WTC11 (cell line): ENCODE results near the gene POMGNT1. TPM values are rescaled to one million over a fixed set of nuclear protein-coding genes. Genes with fewer than 3 reads are reported as not detected.

Source experiments
- ATAC-seq: fragments of 200-7000 bp; cut with Tn5 transposase; 2 replicates; pipeline ENCODE4 v1.10.0; 2021; ENCODE audit warnings: mild to moderate bottlenecking, moderate library complexity
- CTCF ChIA-PET: fragments of 300-600 bp; sonication (Branson Sonifier 250); formaldehyde crosslinking; loops from one replicate; lab custom pipeline; 2021; ENCODE audit warnings: antibody characterized with exemption; lab: Charles Lee
- POLR2A ChIA-PET: fragments of 350-600 bp; sonication (Branson Sonifier 250); formaldehyde crosslinking; loops from one replicate; lab custom pipeline; 2021; ENCODE audit warnings: antibody characterized with exemption; lab: Charles Lee
- DNase-seq: peaks from one replicate; pipeline ENCODE4 v3.0.0; 2021; ENCODE audit warnings: low spot score
- H3K27ac Mint-ChIP-seq: 2 replicates; pipeline ENCODE4 v1.8.0; 2021; ENCODE audit warnings: mixed read lengths
- H3K27me3 Mint-ChIP-seq: 2 replicates; pipeline ENCODE4 v1.8.0; 2021; ENCODE audit warnings: low read depth, mild to moderate bottlenecking, moderate library complexity, mixed read lengths
- H3K36me3 Mint-ChIP-seq: 2 replicates; pipeline ENCODE4 v1.8.0; 2021; ENCODE audit warnings: mixed read lengths
- H3K4me1 Mint-ChIP-seq: 2 replicates; pipeline ENCODE4 v1.8.0; 2022; ENCODE audit warnings: mixed read lengths
- H3K4me3 Mint-ChIP-seq: 2 replicates; pipeline ENCODE4 v1.8.0; 2021; ENCODE audit warnings: mild to moderate bottlenecking, moderate library complexity, mixed read lengths
- H3K9me3 Mint-ChIP-seq: 2 replicates; pipeline ENCODE4 v1.8.0; 2021; ENCODE audit warnings: mixed read lengths
- FOXP1 ChIP-seq: sonication (generic); formaldehyde crosslinking; IDR thresholded peaks from 2 replicates; pipeline ENCODE4 v1.8.0; 2022; ENCODE audit warnings: missing genetic modification reagents, mild to moderate bottlenecking, moderate library complexity, borderline replicate concordance
- JUN ChIP-seq: sonication (generic); formaldehyde crosslinking; IDR thresholded peaks from 2 replicates; pipeline ENCODE4 v1.8.0; 2023; ENCODE audit warnings: mild to moderate bottlenecking, missing genetic modification reagents
- MXD4 ChIP-seq: fragments of 250-450 bp; sonication (Bioruptor Pico); IDR thresholded peaks from 2 replicates; pipeline ENCODE4 v1.8.0; 2021; ENCODE audit warnings: mild to moderate bottlenecking, moderate library complexity, borderline replicate concordance
- NR1H2 ChIP-seq: sonication (generic); formaldehyde crosslinking; IDR thresholded peaks from 2 replicates; pipeline ENCODE4 v1.9.0; 2021; ENCODE audit warnings: mild to moderate bottlenecking, moderate library complexity, missing genetic modification reagents
- PRRX2 ChIP-seq: fragments of 250-450 bp; sonication (Bioruptor Pico); IDR thresholded peaks from 2 replicates; pipeline ENCODE4 v1.8.0; 2021; ENCODE audit warnings: mild to moderate bottlenecking
- SP1 ChIP-seq: sonication (generic); formaldehyde crosslinking; conservative IDR thresholded peaks from 2 replicates; pipeline ENCODE4 v1.8.1; 2022; ENCODE audit warnings: missing genetic modification reagents
- ZNF121 ChIP-seq: sonication (generic); formaldehyde crosslinking; IDR thresholded peaks from 2 replicates; pipeline ENCODE4 v1.8.0; 2023; ENCODE audit warnings: missing genetic modification reagents
- ZNF219 ChIP-seq: sonication (generic); formaldehyde crosslinking; IDR thresholded peaks from 2 replicates; pipeline ENCODE4 v1.8.0; 2023; ENCODE audit warnings: missing genetic modification reagents, mild to moderate bottlenecking, borderline replicate concordance
- ZNF423 ChIP-seq: fragments of 250-450 bp; sonication (Bioruptor Pico); IDR thresholded peaks from 2 replicates; pipeline ENCODE4 v2.1.2; 2022; ENCODE audit warnings: mild to moderate bottlenecking, moderate library complexity
- total RNA-seq: library from RNA; stranded (reverse); gene quantifications from 3 replicates; pipeline ENCODE4 v1.2.3, GENCODE V29; 2021
- TF ChIP-seq, protein P1 (sequence below): fragments of 250-450 bp; sonication (Bioruptor Pico); IDR thresholded peaks from 2 replicates; pipeline ENCODE4 v1.9.0; 2021; ENCODE audit warnings: mild to moderate bottlenecking
- TF ChIP-seq, protein P2 (sequence below): fragments of 250-450 bp; sonication (Bioruptor Pico); IDR thresholded peaks from 2 replicates; pipeline ENCODE4 v1.9.0; 2021; ENCODE audit warnings: mild to moderate bottlenecking, borderline replicate concordance
- TF ChIP-seq, protein P3 (sequence below): sonication (generic); formaldehyde crosslinking; conservative IDR thresholded peaks from 2 replicates; pipeline ENCODE4 v1.8.1; 2022; ENCODE audit warnings: mild to moderate bottlenecking, missing genetic modification reagents
- TF ChIP-seq, protein P4 (sequence below): sonication (generic); formaldehyde crosslinking; IDR thresholded peaks from 2 replicates; pipeline ENCODE4 v1.8.0; 2022; ENCODE audit warnings: mild to moderate bottlenecking, missing genetic modification reagents
- TF ChIP-seq, protein P5 (sequence below): sonication (generic); formaldehyde crosslinking; IDR thresholded peaks from 2 replicates; pipeline ENCODE4 v1.8.1; 2023; ENCODE audit warnings: mild to moderate bottlenecking, missing genetic modification reagents
- TF ChIP-seq, protein P6 (sequence below): fragments of 250-450 bp; sonication (Bioruptor Pico); IDR thresholded peaks from 2 replicates; pipeline ENCODE4 v1.9.0; 2021; ENCODE audit warnings: mild to moderate bottlenecking
- TF ChIP-seq, protein P7 (sequence below): fragments of 250-450 bp; sonication (Bioruptor Pico); IDR thresholded peaks from 2 replicates; pipeline ENCODE4 v1.9.0; 2021; ENCODE audit warnings: moderate library complexity, mild to moderate bottlenecking, inconsistent platforms, borderline replicate concordance
- TF ChIP-seq, protein P8 (sequence below): fragments of 250-450 bp; sonication (Bioruptor Pico); IDR thresholded peaks from 2 replicates; pipeline ENCODE4 v2.1.2; 2022; ENCODE audit warnings: mild to moderate bottlenecking, moderate library complexity

Gene POMGNT1
- total RNA-seq, 1 experiment from 2014 or later, result 42.5 TPM

DNA sequence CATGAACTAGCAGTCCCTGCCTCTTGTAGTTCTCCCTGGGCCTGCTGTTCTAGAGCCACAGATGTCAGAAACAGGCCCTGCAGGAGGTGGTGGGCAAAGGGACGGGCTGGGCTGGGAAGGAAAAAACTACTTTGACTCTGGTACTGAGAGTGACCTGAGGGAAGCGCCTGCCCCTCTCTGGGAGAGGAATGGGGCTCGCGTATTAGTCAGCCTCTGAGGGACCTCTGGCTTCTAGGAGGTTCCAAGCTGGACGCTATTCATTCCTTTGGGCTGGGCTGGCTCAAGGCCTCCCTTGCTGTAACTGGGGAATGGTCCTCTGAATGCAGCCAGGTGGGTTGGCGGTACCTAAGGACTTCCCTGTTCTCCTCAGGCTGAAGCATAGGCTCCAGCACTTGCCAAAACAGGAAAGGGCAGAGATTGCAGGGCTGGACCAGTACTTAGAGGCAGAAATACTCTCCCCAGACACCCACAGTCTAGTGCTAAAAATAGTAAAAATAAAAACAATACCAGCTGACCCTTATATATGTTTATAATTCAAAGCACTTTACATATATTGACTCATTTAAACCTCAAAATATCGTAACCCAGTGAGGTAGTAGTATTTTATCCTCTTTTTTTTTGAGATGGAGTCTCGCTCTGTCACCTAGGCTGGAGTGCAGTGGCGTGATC is 7.1 kb downstream of the POMGNT1 start:
- no peak for ATAC-seq
- no peak for DNase-seq
- Mint-ChIP-seq H3K4me3 (no peak overlapping the region), H3K4me1 (no peaks in the 10 kb centered on the region), H3K27me3 (no peaks in the 10 kb centered on the region), H3K27ac (no peak overlapping the region), H3K9me3 (no peaks in the 10 kb centered on the region), H3K36me3 (peaks cover 18% of the 10 kb centered on the region)
- POLR2A ChIA-PET, result no interaction called here
- TF ChIP-seq, protein P1, sequence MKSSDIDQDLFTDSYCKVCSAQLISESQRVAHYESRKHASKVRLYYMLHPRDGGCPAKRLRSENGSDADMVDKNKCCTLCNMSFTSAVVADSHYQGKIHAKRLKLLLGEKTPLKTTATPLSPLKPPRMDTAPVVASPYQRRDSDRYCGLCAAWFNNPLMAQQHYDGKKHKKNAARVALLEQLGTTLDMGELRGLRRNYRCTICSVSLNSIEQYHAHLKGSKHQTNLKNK, result no peak
- CTCF ChIA-PET, result no interaction called here

DNA sequence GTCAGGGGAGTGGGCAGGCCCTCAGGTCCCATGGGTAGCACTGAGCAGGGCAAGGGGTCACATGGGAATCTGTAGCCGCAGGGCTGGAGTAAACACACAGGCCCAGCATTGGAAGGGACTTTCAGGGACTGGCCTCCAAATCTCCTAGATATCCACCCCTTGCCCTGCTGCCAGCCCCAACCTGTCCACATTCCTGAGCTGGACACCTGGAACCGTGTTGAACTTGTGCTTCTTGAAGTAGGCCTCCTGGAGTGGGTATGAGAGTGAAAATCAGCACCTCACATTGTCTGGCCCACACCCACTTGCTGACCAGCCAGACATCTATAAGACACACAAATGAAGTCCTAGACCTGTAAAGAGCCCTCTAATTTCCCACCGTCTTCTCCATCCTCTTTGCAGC is 7.7 kb downstream of the POMGNT1 start:
- peaks cover 18% of the 10 kb centered on the region for H3K36me3 Mint-ChIP-seq
- no peak for DNase-seq
- no peak overlapping the region for H3K27ac Mint-ChIP-seq
- TF ChIP-seq, protein P2, sequence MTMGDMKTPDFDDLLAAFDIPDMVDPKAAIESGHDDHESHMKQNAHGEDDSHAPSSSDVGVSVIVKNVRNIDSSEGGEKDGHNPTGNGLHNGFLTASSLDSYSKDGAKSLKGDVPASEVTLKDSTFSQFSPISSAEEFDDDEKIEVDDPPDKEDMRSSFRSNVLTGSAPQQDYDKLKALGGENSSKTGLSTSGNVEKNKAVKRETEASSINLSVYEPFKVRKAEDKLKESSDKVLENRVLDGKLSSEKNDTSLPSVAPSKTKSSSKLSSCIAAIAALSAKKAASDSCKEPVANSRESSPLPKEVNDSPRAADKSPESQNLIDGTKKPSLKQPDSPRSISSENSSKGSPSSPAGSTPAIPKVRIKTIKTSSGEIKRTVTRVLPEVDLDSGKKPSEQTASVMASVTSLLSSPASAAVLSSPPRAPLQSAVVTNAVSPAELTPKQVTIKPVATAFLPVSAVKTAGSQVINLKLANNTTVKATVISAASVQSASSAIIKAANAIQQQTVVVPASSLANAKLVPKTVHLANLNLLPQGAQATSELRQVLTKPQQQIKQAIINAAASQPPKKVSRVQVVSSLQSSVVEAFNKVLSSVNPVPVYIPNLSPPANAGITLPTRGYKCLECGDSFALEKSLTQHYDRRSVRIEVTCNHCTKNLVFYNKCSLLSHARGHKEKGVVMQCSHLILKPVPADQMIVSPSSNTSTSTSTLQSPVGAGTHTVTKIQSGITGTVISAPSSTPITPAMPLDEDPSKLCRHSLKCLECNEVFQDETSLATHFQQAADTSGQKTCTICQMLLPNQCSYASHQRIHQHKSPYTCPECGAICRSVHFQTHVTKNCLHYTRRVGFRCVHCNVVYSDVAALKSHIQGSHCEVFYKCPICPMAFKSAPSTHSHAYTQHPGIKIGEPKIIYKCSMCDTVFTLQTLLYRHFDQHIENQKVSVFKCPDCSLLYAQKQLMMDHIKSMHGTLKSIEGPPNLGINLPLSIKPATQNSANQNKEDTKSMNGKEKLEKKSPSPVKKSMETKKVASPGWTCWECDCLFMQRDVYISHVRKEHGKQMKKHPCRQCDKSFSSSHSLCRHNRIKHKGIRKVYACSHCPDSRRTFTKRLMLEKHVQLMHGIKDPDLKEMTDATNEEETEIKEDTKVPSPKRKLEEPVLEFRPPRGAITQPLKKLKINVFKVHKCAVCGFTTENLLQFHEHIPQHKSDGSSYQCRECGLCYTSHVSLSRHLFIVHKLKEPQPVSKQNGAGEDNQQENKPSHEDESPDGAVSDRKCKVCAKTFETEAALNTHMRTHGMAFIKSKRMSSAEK (CRISPR knock-in tag), result no peak
- TF ChIP-seq PRRX2 (CRISPR knock-in tag) (no peak), JUN (no peak), MXD4 (CRISPR knock-in tag) (no peak), ZNF423 (CRISPR knock-in tag) (no peak), SP1 (CRISPR knock-in tag) (no peak)
- TF ChIP-seq, protein P3, sequence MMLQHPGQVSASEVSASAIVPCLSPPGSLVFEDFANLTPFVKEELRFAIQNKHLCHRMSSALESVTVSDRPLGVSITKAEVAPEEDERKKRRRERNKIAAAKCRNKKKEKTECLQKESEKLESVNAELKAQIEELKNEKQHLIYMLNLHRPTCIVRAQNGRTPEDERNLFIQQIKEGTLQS (CRISPR knock-in tag), result no peak
- TF ChIP-seq, all 79 proteins: peak for 0
- H3K27me3 Mint-ChIP-seq, result no peaks in the 10 kb centered on the region
- H3K9me3 Mint-ChIP-seq, result no peaks in the 10 kb centered on the region
- ChIA-PET POLR2A (no interaction called here), CTCF (interaction anchor here (0.6 kb wide), 2 partner anchors 18 to 245 kb away, joined by 3 to 4 read pairs; no protein-coding TSS in a partner anchor)
- H3K4me3 Mint-ChIP-seq, result no peak overlapping the region
- ATAC-seq, result no peak
- no peaks in the 10 kb centered on the region for H3K4me1 Mint-ChIP-seq

DNA sequence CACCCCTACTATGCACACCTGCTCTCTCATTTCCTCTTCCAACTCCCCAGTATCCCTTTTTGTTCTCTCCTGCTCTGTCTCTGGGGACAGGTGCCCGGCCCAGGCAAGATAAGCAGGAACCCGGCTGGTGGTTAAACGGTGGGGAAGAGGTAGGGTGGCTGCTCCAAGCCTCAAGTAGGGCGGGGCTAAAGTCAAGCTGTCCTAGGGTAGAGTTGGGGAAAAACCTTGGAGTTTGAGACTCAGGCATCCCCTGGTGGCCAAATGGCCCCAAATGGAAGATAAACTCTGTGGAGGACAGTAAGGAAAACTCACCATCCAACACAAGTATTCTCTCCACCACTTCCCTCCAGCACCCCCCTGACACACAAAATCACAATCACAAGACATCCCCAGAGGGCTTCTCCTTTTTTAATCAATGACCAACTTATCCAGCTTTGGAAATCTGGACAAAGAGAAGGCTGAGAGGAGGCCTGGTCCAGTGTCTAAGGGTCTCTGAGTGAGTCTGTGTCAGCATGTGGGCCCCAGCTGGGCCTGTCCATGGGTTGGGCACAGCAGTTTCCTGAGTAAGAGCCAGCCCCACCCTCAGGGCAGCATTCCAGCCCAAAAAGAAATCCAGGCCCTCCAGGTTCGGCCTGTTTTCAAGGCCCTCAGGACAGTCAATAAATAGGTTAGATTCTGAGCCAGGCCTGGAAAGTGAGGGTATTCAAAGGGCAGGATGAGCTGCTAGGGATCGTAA is 9.8 kb downstream of the POMGNT1 start:
- no peak for DNase-seq
- H3K27ac Mint-ChIP-seq, result no peak overlapping the region
- 0 out of 2 replicates have a peak, but pooled peaks cover 4% of the 10 kb centered on the region for H3K4me1 Mint-ChIP-seq
- no peaks in the 10 kb centered on the region for H3K9me3 Mint-ChIP-seq
- no peaks in the 10 kb centered on the region for H3K27me3 Mint-ChIP-seq
- CTCF ChIA-PET, result interaction anchor here (1.1 to 1.4 kb wide), 3 partner anchors 35 to 59 kb away, joined by 3 read pairs; partner anchors contain the start of gene RAD54L
- peak; percentile 69 for ATAC-seq
- POLR2A ChIA-PET, result no interaction called here
- H3K36me3 Mint-ChIP-seq, result peaks cover 16% of the 10 kb centered on the region
- H3K4me3 Mint-ChIP-seq, result no peak overlapping the region
- TF ChIP-seq NR1H2 (CRISPR knock-in tag) (no peak), JUN (no peak), ZNF219 (CRISPR knock-in tag) (no peak), ZNF121 (CRISPR knock-in tag) (no peak), FOXP1 (CRISPR knock-in tag) (no peak)
- TF ChIP-seq, protein P4, sequence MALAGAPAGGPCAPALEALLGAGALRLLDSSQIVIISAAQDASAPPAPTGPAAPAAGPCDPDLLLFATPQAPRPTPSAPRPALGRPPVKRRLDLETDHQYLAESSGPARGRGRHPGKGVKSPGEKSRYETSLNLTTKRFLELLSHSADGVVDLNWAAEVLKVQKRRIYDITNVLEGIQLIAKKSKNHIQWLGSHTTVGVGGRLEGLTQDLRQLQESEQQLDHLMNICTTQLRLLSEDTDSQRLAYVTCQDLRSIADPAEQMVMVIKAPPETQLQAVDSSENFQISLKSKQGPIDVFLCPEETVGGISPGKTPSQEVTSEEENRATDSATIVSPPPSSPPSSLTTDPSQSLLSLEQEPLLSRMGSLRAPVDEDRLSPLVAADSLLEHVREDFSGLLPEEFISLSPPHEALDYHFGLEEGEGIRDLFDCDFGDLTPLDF, result no peak
- TF ChIP-seq, protein P5, sequence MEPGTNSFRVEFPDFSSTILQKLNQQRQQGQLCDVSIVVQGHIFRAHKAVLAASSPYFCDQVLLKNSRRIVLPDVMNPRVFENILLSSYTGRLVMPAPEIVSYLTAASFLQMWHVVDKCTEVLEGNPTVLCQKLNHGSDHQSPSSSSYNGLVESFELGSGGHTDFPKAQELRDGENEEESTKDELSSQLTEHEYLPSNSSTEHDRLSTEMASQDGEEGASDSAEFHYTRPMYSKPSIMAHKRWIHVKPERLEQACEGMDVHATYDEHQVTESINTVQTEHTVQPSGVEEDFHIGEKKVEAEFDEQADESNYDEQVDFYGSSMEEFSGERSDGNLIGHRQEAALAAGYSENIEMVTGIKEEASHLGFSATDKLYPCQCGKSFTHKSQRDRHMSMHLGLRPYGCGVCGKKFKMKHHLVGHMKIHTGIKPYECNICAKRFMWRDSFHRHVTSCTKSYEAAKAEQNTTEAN (CRISPR knock-in tag), result no peak
- TF ChIP-seq, protein P6, sequence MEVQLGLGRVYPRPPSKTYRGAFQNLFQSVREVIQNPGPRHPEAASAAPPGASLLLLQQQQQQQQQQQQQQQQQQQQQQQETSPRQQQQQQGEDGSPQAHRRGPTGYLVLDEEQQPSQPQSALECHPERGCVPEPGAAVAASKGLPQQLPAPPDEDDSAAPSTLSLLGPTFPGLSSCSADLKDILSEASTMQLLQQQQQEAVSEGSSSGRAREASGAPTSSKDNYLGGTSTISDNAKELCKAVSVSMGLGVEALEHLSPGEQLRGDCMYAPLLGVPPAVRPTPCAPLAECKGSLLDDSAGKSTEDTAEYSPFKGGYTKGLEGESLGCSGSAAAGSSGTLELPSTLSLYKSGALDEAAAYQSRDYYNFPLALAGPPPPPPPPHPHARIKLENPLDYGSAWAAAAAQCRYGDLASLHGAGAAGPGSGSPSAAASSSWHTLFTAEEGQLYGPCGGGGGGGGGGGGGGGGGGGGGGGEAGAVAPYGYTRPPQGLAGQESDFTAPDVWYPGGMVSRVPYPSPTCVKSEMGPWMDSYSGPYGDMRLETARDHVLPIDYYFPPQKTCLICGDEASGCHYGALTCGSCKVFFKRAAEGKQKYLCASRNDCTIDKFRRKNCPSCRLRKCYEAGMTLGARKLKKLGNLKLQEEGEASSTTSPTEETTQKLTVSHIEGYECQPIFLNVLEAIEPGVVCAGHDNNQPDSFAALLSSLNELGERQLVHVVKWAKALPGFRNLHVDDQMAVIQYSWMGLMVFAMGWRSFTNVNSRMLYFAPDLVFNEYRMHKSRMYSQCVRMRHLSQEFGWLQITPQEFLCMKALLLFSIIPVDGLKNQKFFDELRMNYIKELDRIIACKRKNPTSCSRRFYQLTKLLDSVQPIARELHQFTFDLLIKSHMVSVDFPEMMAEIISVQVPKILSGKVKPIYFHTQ (CRISPR knock-in tag), result no peak
- TF ChIP-seq, protein P7, sequence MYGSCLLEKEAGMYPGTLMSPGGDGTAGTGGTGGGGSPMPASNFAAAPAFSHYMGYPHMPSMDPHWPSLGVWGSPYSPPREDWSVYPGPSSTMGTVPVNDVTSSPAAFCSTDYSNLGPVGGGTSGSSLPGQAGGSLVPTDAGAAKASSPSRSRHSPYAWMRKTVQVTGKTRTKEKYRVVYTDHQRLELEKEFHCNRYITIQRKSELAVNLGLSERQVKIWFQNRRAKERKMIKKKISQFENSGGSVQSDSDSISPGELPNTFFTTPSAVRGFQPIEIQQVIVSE (CRISPR knock-in tag), result no peak
- TF ChIP-seq, protein P8, sequence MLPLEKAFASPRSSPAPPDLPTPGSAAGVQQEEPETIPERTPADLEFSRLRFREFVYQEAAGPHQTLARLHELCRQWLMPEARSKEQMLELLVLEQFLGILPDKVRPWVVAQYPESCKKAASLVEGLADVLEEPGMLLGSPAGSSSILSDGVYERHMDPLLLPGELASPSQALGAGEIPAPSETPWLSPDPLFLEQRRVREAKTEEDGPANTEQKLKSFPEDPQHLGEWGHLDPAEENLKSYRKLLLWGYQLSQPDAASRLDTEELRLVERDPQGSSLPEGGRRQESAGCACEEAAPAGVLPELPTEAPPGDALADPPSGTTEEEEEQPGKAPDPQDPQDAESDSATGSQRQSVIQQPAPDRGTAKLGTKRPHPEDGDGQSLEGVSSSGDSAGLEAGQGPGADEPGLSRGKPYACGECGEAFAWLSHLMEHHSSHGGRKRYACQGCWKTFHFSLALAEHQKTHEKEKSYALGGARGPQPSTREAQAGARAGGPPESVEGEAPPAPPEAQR, result no peak
